GM12878 (cell line): ENCODE measurements around the gene CERCAM. TPM values are rescaled to one million over a fixed set of nuclear protein-coding genes. Genes with fewer than 3 reads are reported as not detected.

Source experiments
- ATAC-seq: fragments of 200-7000 bp; cut with Tn5 transposase; 3 replicates; pipeline ENCODE4 v1.9.1; 2020; ENCODE audit warnings: mild to moderate bottlenecking, moderate library complexity
- BruUV-seq: library from RNA; stranded (reverse); fragments of 400-500 nt; replicated peaks from 2 replicates; lab custom pipeline; 2021; lab: Mats Ljungman, UMichigan
- CTCF ChIA-PET: fragments of 300-600 bp; sonication (Branson Sonifier 250); formaldehyde crosslinking; extraction: SDS; loops from one replicate; lab custom pipeline; 2021; ENCODE audit warnings: inconsistent platforms; lab: Yijun Ruan, JAX
- POLR2A ChIA-PET: fragments of 350-600 bp; formaldehyde crosslinking; extraction: SDS; loops from one replicate; lab custom pipeline; 2021; ENCODE audit warnings: inconsistent platforms; lab: Charles Lee
- RAD21 ChIA-PET: fragments of 300-600 bp; sonication (Branson Sonifier 250); formaldehyde crosslinking; loops from one replicate; lab custom pipeline; 2023; ENCODE audit warnings: antibody characterized with exemption; ENCODE audit not compliant: unreplicated experiment; lab: Charles Lee
- SMC1A ChIA-PET: fragments of 300-600 bp; sonication (Branson Sonifier 250); formaldehyde crosslinking; loops from one replicate; lab custom pipeline; 2023; ENCODE audit not compliant: unreplicated experiment, uncharacterized antibody; lab: Charles Lee
- DNase-seq: peaks from one replicate; pipeline ENCODE4 v3.0.0-alpha.2; 2011; ENCODE audit warnings: low read depth, low spot score
- FAIRE-seq: peaks from 3 replicates; lab custom pipeline; 2011; peaks lifted over from hg19 to GRCh38; lab: Jason Lieb, UNC
- H2AFZ ChIP-seq: 2 replicates; pipeline ENCODE4 v1.6.0; 2011; ENCODE audit warnings: low read depth, low read length, control low read depth; ENCODE audit not compliant: control insufficient read depth
- H3K27ac ChIP-seq: 2 replicates; pipeline ENCODE4 v1.5.1; 2011; ENCODE audit warnings: control low read depth; ENCODE audit not compliant: control insufficient read depth, insufficient read depth
- H3K27me3 ChIP-seq, 2 experiments: replicated peaks in 1 of 2; 2 replicates each; pipeline versions ENCODE4 v1.6.0 to v1.6.1; 2011; ENCODE audit warnings: low read length in 1 of 2; ENCODE audit not compliant: control insufficient read depth in 2 of 2, insufficient read depth in 2 of 2
- H3K36me3 ChIP-seq, 2 experiments: 2 replicates each; pipeline ENCODE4 v1.5.1; 2011; ENCODE audit warnings: low read length in 1 of 2; ENCODE audit not compliant: control insufficient read depth in 2 of 2, insufficient read depth in 2 of 2
- H3K4me1 ChIP-seq: 2 replicates; pipeline ENCODE4 v1.6.1; 2011; ENCODE audit warnings: mild to moderate bottlenecking, low read length, moderate library complexity, mixed read lengths; ENCODE audit not compliant: control insufficient read depth, insufficient read depth
- H3K4me2 ChIP-seq: 2 replicates; pipeline ENCODE4 v1.6.0; 2011; ENCODE audit warnings: control low read depth; ENCODE audit not compliant: control insufficient read depth, insufficient read depth
- H3K4me3 ChIP-seq: fragments of 200-600 bp; sonication (generic); 2 replicates; pipeline ENCODE4 v1.5.1; 2016
- H3K79me2 ChIP-seq: 2 replicates; pipeline ENCODE4 v1.6.0; 2011; ENCODE audit warnings: low read length; ENCODE audit not compliant: control insufficient read depth, insufficient read depth
- H3K9ac ChIP-seq: 2 replicates; pipeline ENCODE4 v1.8.0; 2011; ENCODE audit warnings: low read length, control low read depth, mixed read lengths; ENCODE audit not compliant: control insufficient read depth, insufficient read depth
- H3K9me3 ChIP-seq: replicated peaks from 3 replicates; pipeline ENCODE4 v1.5.1; 2011; ENCODE audit warnings: mild to moderate bottlenecking, low read length; ENCODE audit not compliant: control insufficient read depth, insufficient read depth
- H4K20me1 ChIP-seq: 2 replicates; pipeline ENCODE4 v1.6.0; 2011; ENCODE audit not compliant: control insufficient read depth, insufficient read depth
- BCLAF1 ChIP-seq: fragments of 450-650 bp; IDR thresholded peaks from 2 replicates; pipeline ENCODE4 v1.6.1; 2017; ENCODE audit warnings: antibody characterized with exemption, mild to moderate bottlenecking, moderate library complexity
- CHD2 ChIP-seq: IDR thresholded peaks from 2 replicates; pipeline ENCODE4 v1.6.1; 2011; ENCODE audit warnings: low read depth, low read length, improper control_type of control experiment, borderline replicate concordance
- CHD4 ChIP-seq: fragments of 200-600 bp; sonication (generic); IDR thresholded peaks from 2 replicates; pipeline ENCODE4 v1.6.1; 2016; ENCODE audit warnings: mild to moderate bottlenecking
- E2F4 ChIP-seq: IDR thresholded peaks from 2 replicates; pipeline ENCODE4 v1.6.1; 2012; ENCODE audit warnings: low read depth, low read length, improper control_type of control experiment
- ESRRA ChIP-seq: IDR thresholded peaks from 2 replicates; pipeline ENCODE4 v1.6.1; 2012; ENCODE audit warnings: mild to moderate bottlenecking, low read length, improper control_type of control experiment
- IRF4 ChIP-seq: IDR thresholded peaks from 2 replicates; pipeline ENCODE4 v1.6.1; 2011; ENCODE audit warnings: low read depth, low read length
- MEF2A ChIP-seq: IDR thresholded peaks from 2 replicates; pipeline ENCODE4 v1.6.1; 2011; ENCODE audit warnings: low read depth, mild to moderate bottlenecking, low read length, moderate library complexity; ENCODE audit not compliant: insufficient read depth
- NBN ChIP-seq: fragments of 450-650 bp; IDR thresholded peaks from 2 replicates; pipeline ENCODE4 v1.6.1; 2016
- PAX8 ChIP-seq: fragments of 450-650 bp; IDR thresholded peaks from 2 replicates; pipeline ENCODE4 v1.6.1; 2017; ENCODE audit warnings: mild to moderate bottlenecking, moderate library complexity
- POLR2A ChIP-seq: IDR thresholded peaks from 2 replicates; pipeline ENCODE4 v1.6.1; 2011; ENCODE audit warnings: low read depth, mild to moderate bottlenecking, low read length
- POLR2AphosphoS5 ChIP-seq: IDR thresholded peaks from 2 replicates; pipeline ENCODE4 v1.6.1; 2011; ENCODE audit warnings: mild to moderate bottlenecking, low read length, inconsistent platforms
- RFX5 ChIP-seq: IDR thresholded peaks from 2 replicates; pipeline ENCODE4 v1.6.1; 2011; ENCODE audit warnings: low read depth, low read length, improper control_type of control experiment
- TCF12 ChIP-seq: IDR thresholded peaks from 2 replicates; pipeline ENCODE4 v1.6.1; 2011; ENCODE audit warnings: low read depth, mild to moderate bottlenecking, low read length
- YBX1 ChIP-seq: fragments of 450-650 bp; IDR thresholded peaks from 2 replicates; pipeline ENCODE4 v1.6.1; 2016; ENCODE audit warnings: antibody characterized with exemption
- ZNF217 ChIP-seq: fragments of 450-650 bp; IDR thresholded peaks from 2 replicates; pipeline ENCODE4 v1.6.1; 2017; ENCODE audit warnings: antibody characterized with exemption, mild to moderate bottlenecking
- ZNF24 ChIP-seq: fragments of 450-650 bp; IDR thresholded peaks from 2 replicates; pipeline ENCODE4 v1.6.1; 2017; ENCODE audit warnings: antibody characterized with exemption, mild to moderate bottlenecking
- WGBS: methylation state at CpG from one replicate; pipeline ENCODE4 v1.1.6; 2016; ENCODE audit warnings: low lambda C conversion rate; ENCODE audit not compliant: insufficient replicate concordance, insufficient coverage; ENCODE audit errors: missing lambda C conversion rate; 5-methylcytosine and 5-hydroxymethylcytosine counted together
- in situ Hi-C: fragments of 300-500 bp; cut with MboI; formaldehyde crosslinking; loops from 9 replicates; pipeline ENCODE4 v1.14.3; 2018; ENCODE audit warnings: mixed read lengths
- intact Hi-C: fragments of 100-400 bp; cut with micrococcal nuclease; formaldehyde crosslinking; loops from one replicate; pipeline ENCODE4 v1.14.2; 2022; ENCODE audit not compliant: unreplicated experiment
- polyA plus RNA-seq, 11 experiments: library from polyadenylated mRNA; depleted of rRNA in 4 of 11; unstranded in 6 of 11; stranded (reverse) in 5 of 11; fragments of >200 nt; fragmentation: Nextera tagmentation in 4 of 11; fragmentation: Illumina TruSeq in 1 of 11; extraction: Ambion mirVana in 4 of 11; extraction: Trizol in 1 of 11; gene quantifications; 1 replicate in 1 of 11; 2 replicates in 10 of 11; pipeline versions ENCODE4 v1.2.1 to v1.2.3, GENCODE V29; 2011 to 2016; ENCODE audit warnings: inconsistent platforms in 2 of 11, missing spikeins in 2 of 11, low read depth in 1 of 11
- total RNA-seq, 4 experiments: library from RNA; depleted of rRNA in 3 of 4; stranded (reverse); fragments of >200 nt in 3 of 4; fragmentation: Illumina TruSeq in 1 of 4; extraction: Trizol in 1 of 4; gene quantifications; 2 replicates each; pipeline versions ENCODE4 v1.2.1 to v1.2.3, GENCODE V29; 2013 to 2021
- TF ChIP-seq, protein P1 (sequence below): fragments of 450-650 bp; IDR thresholded peaks from 2 replicates; pipeline ENCODE4 v1.6.1; 2017; ENCODE audit warnings: mild to moderate bottlenecking, moderate library complexity
- TF ChIP-seq, protein P2 (sequence below): IDR thresholded peaks from 2 replicates; pipeline ENCODE4 v1.6.1; 2012; ENCODE audit warnings: low read depth, low read length, improper control_type of control experiment

The CERCAM gene
- total and polyA plus RNA-seq, 10 of the 15 experiments (the other 5 are each of a cell fraction or from before 2014, with no cell fraction given) = 0.05 to 6.7 (median 0.71) TPM

GRCh38 chr9:128434340-128434739 lies 13.7 kb downstream of the CERCAM start:
- H3K9ac ChIP-seq = no peak overlapping the region
- H3K4me3 ChIP-seq = no peak overlapping the region
- in situ Hi-C loops (no loop called here), intact Hi-C loops (no loop called here)
- no peaks in the 10 kb centered on the region for H3K4me1 ChIP-seq
- ChIA-PET POLR2A (no interaction called here), SMC1A (no interaction called here)
- no TSS peak for BruUV-seq
- H3K4me2 ChIP-seq = no peak overlapping the region
- TF ChIP-seq ZNF217 (no peak), IRF4 (no peak), NBN (no peak), TCF12 (no peak), POLR2A (no peak), MEF2A (no peak), POLR2AphosphoS5 (no peak), YBX1 (no peak), ZNF24 (no peak), BCLAF1 (no peak), CHD4 (no peak), CHD2 (no peak), RFX5 (no peak), PAX8 (no peak), E2F4 (no peak), ESRRA (no peak)
- TF ChIP-seq, protein P1, sequence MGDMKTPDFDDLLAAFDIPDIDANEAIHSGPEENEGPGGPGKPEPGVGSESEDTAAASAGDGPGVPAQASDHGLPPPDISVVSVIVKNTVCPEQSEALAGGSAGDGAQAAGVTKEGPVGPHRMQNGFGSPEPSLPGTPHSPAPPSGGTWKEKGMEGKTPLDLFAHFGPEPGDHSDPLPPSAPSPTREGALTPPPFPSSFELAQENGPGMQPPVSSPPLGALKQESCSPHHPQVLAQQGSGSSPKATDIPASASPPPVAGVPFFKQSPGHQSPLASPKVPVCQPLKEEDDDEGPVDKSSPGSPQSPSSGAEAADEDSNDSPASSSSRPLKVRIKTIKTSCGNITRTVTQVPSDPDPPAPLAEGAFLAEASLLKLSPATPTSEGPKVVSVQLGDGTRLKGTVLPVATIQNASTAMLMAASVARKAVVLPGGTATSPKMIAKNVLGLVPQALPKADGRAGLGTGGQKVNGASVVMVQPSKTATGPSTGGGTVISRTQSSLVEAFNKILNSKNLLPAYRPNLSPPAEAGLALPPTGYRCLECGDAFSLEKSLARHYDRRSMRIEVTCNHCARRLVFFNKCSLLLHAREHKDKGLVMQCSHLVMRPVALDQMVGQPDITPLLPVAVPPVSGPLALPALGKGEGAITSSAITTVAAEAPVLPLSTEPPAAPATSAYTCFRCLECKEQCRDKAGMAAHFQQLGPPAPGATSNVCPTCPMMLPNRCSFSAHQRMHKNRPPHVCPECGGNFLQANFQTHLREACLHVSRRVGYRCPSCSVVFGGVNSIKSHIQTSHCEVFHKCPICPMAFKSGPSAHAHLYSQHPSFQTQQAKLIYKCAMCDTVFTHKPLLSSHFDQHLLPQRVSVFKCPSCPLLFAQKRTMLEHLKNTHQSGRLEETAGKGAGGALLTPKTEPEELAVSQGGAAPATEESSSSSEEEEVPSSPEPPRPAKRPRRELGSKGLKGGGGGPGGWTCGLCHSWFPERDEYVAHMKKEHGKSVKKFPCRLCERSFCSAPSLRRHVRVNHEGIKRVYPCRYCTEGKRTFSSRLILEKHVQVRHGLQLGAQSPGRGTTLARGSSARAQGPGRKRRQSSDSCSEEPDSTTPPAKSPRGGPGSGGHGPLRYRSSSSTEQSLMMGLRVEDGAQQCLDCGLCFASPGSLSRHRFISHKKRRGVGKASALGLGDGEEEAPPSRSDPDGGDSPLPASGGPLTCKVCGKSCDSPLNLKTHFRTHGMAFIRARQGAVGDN = no peak
- TF ChIP-seq, protein P2, sequence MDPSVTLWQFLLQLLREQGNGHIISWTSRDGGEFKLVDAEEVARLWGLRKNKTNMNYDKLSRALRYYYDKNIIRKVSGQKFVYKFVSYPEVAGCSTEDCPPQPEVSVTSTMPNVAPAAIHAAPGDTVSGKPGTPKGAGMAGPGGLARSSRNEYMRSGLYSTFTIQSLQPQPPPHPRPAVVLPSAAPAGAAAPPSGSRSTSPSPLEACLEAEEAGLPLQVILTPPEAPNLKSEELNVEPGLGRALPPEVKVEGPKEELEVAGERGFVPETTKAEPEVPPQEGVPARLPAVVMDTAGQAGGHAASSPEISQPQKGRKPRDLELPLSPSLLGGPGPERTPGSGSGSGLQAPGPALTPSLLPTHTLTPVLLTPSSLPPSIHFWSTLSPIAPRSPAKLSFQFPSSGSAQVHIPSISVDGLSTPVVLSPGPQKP = no peak
- TF ChIP-seq, all 136 proteins: peak for 0
- FAIRE-seq (no peak), ATAC-seq (no peak), DNase-seq (no peak)
- ChIA-PET RAD21 (no interaction called here), CTCF (interaction anchor here (2.4 kb wide), 1 partner anchor 15 kb away, joined by 6 read pairs; no protein-coding TSS in a partner anchor)
- no peaks in the 10 kb centered on the region for H3K27me3 ChIP-seq
- no peak overlapping the region for H3K27ac ChIP-seq
- H2AFZ ChIP-seq = no peak overlapping the region
- no peaks in the 10 kb centered on the region for H3K79me2 ChIP-seq
- 69% methylated on average over 17 of the region's 17 CpGs for WGBS
- no peaks in the 10 kb centered on the region for H3K36me3 ChIP-seq
- H3K9me3 ChIP-seq = no peaks in the 10 kb centered on the region
- no peaks in the 10 kb centered on the region for H4K20me1 ChIP-seq
